Measurements from ENCODE around the gene ANKRD29.

ANKRD29 gene

GRCh38 chr18:23684515-23685197, 21.9 kb upstream of the ANKRD29 start:
- DNase-seq = peak; percentile 41

DNA sequence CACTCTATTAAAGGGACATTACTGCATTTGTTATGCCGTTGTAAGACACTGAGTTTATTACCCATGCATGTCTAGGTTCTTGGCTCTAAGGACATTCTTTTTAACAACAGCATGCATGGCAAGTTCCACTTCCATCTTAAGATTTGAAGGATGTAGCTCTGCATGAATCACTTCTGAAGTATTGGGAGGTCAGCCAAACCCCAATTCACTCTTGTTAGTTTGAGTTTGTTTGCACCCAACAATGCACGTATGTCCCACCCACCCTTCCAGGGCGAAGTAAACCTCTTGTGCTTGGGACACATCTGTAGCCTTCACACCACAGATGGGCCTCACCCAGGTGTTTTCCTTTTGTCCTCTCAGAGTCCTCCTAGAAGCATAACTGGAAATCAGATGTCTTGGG, 21.0 kb upstream of the ANKRD29 start:
- DNase-seq = no peak

GRCh38 chr18:23683155-23683554, 20.4 kb upstream of the ANKRD29 start:
- no peak for DNase-seq

GRCh38 chr18:23682472-23682871, 19.8 kb upstream of the ANKRD29 start:
- DNase-seq = no peak

GRCh38 chr18:23682045-23682444, 19.3 kb upstream of the ANKRD29 start:
- no peak for DNase-seq

- no peak for DNase-seq
These were observed 13.2 kb upstream of the ANKRD29 start for GRCh38 chr18:23675896-23676295.

- DNase-seq = no peak
These were observed 12.5 kb upstream of the ANKRD29 start for GRCh38 chr18:23675236-23675635.

DNA sequence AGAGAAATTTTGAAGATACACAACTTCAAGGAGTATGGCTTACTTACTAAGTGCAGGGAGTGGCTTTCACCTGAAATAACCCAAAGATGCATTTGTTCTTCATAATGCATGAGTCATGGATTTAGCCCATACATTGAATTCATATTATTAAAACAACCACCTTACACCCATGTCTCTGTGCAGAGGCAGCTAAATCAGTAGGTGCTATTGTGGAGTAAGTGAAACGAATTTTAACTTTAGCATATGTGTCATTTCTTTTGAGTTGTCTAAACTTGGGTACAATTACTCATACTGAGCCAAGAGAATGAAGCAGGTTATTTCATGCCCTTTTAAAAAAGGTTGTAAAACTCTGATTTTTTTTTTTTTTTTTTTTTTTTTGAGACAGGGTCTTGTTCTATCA, 11.0 kb upstream of the ANKRD29 start:
- DNase-seq = no peak

GRCh38 chr18:23671564-23671963, 8.9 kb upstream of the ANKRD29 start:
- DNase-seq = no peak

DNA sequence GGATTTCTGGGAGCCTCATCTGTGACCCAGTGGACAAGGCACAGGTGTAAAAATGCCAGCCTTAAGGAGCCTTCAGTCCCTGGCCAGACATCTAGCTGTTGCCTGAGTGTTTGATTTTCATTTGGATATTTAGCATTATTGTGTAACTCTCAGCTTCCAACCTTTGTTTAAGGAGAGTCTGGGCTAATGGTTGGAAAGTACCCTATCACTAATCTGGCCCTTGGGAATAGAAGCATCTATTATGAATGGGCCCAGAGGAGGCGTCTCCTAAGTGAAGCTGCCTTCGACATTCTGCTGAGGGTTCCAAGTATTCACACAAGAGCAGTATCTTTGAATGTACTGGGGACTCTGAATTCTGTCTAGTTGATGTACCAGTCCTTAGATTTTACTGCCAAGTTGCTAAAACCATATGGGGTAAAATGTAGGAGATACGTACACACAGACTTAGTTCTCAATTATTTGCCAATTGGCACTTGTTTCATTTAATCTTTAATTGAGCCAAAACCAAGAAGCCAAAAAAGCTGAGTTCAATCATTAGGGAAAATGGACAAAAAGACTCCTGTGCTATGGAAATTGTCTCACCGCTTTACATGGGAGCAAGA, 7.2 kb upstream of the ANKRD29 start:
- no peak for DNase-seq

DNA sequence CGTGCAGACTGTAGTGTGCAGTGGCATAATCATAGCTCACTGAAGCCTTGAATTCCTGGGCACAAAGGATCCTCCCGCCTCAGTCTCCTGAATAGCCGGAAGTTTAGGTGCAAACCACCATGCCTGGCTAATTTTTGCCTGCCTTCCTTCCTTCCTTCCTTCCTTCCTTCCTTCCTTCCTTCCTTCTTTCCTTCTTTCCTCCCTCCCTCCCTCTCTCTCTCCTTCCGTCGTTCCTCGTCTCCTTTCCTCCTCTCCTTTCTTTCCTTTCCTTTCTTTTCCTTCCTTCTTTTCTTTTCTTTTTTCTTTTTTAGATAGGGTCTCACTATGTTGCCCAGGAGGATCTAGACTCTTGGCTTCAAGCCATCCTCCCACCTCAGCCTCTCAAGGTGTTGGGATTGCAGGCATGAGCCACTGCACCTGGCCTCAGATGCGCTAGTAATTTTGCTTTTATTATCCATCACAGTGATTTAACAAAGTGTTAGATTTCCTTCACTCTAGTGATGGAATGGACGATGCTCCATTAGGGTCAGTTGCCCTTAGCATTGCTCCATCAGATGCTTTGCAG, 6.6 kb upstream of the ANKRD29 start:
- DNase-seq = no peak

GRCh38 chr18:23668731-23669130, 6.0 kb upstream of the ANKRD29 start:
- peak; percentile 65 for DNase-seq

DNA sequence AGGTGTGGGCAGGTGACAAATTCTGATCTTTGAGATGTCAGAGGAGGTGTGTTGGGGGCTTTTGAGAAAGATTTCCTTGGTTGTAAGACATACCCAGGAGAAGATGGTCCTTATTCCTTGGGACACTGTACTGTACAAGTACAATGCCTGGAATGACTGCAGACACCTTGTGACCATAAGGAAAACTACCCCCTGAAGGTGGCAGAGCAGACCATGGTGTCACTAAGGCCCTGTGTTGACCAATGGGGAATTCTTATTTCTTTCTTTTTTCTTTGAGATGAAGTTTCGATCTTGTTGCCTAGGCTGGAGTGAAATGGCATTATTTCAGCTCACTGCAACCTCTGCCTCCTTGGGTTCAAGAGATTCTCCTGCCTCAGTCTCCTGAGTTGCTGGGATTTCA, 4.4 kb upstream of the ANKRD29 start:
- DNase-seq = no peak

DNA sequence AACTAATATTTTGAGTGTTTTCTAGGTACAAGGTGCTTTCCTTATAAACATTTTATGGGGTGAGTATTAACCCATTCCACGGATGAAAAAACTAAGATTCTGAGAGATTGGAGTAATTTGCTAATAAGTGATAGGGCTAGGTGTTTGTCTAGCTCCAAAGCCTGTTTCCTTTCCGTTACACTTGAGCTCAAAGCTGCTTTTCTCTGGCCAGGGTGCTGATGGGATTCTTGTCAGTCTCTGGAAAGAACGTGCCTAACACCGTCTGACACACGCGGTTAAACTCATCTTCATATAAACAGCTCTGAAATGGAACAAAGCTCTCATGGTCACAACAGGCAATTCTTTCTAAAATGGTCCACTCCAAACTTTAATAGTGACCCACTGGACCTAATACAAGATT, 2.0 kb upstream of the ANKRD29 start:
- no peak for DNase-seq

DNA sequence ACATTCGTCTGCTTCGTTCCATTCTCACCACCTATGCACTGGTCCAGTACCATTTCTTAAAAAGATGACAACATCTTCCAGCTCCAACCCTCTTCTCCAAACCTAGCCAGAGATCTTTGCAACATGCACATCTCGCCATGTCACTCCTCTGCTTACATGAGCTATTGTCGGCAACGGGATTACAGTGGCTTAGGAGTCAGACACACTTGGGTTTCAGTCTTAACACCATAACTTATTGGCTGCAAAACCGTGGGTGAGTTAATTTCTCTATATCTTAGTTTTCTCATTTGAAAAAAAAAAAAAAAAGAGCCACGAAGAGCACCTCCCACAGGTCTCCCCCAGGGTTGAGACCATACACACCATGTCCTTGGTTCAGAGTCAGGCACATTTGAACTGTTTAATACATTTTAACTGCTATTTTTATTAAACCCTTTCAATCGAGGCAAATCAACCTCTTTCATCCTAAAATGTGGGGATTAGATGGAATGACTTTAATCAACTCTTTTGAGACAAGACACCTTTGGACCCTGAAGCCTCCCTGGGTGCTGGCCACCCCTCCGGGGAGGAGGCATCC, 889 bp downstream of the ANKRD29 start:
- DNase-seq = no peak

DNA sequence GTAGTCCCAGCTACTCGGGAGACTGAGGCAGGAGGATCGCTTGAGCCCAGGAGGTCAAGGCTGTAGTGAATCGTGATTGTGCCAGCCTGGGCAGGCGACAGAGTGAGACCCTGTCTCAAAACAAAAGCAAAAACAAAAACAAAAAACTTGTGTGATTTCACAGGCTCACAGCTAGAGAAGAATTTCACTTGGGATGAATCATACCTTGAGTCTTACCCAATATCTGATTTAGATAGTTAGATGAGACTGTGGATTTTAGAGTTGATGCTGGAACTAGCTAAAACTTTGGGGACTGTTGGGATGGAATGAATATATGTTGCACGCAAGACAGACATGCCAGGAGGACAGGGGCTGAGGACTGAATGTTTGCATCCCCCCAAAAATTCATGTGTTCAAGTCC, 4.4 kb downstream of the ANKRD29 start:
- no peak for DNase-seq

- no peak for DNase-seq
These were observed 10.5 kb downstream of the ANKRD29 start for GRCh38 chr18:23652232-23652631.

- peak; percentile 63 for DNase-seq
These were observed 11.5 kb downstream of the ANKRD29 start for GRCh38 chr18:23650968-23651927.

DNA sequence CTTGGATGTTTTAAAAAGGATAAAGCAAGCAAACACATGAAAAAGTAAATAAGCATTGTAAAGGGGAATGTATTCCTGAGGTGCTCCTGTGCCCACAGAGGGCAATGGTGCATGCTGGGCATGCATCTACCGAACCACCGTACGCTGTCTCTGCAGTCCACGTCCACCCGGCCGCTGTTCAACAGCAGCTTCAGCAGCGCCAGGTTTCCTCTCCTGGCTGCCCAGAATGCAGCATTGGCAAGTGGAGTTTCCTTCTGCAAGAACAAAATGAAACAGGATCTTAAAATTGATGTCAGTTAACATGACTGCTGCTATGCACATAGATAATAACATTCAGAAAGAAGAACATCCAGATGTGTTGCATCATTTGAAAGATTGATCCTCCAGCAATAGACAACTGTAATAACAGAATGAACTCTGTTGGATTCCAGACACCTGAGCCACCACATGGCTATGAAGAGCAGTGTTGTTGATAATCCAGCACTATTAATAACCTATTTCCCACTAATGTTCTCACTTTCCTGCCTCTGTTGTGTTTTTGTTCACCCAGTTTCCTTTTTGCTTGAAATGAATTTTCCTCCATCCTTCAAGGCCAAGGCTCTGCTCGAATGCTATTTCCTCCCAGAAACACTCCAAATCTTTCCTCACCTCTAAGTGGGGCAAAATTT, 13.6 kb downstream of the ANKRD29 start:
- no peak for DNase-seq

DNA sequence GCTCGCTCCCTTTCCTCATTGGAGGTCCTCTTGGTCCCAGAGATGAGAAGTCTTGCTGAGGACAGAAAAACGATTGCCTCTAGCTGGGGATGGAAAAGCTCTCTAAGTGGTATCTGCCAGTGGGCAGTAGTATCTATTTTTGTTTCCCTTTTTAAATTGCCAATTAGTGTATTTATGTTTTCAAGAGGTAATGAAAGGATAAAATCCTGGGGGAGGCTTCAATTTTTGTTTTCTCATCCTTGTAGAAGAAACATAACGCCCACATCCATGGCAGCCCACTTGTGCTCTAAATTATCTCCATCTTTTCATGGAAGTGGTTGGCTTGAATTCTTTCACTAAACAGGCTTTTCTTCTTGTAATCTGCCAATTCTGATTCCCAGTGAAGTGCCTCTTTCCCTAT, 14.3 kb downstream of the ANKRD29 start:
- no peak for DNase-seq

DNA sequence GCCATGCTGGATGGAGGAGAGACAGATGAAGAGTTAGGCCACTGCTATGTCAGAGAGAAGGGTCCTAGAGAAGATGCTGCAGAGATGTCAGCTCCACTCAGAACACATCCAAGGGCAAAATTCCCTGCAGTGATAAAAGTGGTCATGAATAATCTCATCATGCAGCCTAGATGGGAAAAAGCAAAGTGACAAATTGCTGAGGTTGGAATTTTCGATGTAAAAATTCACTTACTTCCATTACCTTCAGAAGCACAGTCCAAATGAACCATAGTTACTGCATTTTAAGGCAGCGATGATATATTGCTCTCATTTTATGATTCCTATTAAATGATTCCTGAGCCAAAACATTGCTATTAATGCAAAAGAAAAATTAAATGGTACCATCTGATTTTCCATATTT, 16.4 kb downstream of the ANKRD29 start:
- no peak for DNase-seq

- DNase-seq = no peak
These were observed 17.0 kb downstream of the ANKRD29 start for GRCh38 chr18:23645568-23646175.

Data from NCI-H146 (cell line).